Fibroblast of the aortic adventitia (primary cell): ENCODE data around the gene STT3B. TPM values are rescaled to one million over a fixed set of nuclear protein-coding genes. Genes with fewer than 3 reads are reported as not detected.

Experiments used
- DNase-seq: peaks from one replicate; pipeline ENCODE4 v3.0.0-alpha.2; 2010; ENCODE audit warnings: low read depth
- H3K4me3 ChIP-seq: 2 replicates; pipeline ENCODE4 v1.5.1; 2011; ENCODE audit warnings: low read depth, mild to moderate bottlenecking, control low read depth, low read length, moderate library complexity
- total RNA-seq: library from RNA; depleted of rRNA; stranded (reverse); fragments of >200 nt; gene quantifications from 2 replicates; pipeline ENCODE4 v1.2.3, GENCODE V29; 2012; ENCODE audit warnings: low replicate concordance
- TF ChIP-seq, protein P1 (sequence below): IDR thresholded peaks from 2 replicates; pipeline ENCODE4 v1.5.1; 2011; ENCODE audit warnings: mild to moderate bottlenecking, low read length, control low read depth, inconsistent platforms; ENCODE audit not compliant: insufficient read depth

Gene STT3B
- total RNA-seq, 1 donor = 151 TPM

DNA sequence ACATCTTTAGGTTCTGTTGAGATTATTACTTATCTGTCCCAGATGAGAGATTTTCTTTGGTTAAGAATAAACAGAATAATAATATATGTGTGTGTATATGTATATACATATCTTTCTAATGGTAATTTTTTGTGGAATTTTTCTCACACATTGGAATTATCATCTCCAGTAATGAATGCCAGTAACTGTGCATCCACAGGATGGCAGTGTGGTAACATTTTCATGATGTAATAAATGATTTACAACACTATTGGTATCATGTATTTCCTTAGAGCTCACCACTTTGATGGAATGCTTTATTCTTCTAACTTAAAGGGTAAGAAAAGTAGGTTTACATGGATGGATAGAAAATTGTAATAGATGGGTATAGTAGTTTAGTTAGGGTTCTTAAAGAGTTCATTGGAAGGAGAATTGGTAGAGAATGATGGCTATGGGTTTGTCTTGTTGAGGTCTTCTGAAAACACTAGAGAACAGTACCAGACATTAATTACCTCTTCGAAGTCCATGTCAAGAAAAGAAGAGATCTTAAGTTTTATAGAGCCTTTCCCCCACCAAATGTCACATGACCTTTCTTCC lies 78.1 kb downstream of the STT3B start:
- TF ChIP-seq, protein P1, sequence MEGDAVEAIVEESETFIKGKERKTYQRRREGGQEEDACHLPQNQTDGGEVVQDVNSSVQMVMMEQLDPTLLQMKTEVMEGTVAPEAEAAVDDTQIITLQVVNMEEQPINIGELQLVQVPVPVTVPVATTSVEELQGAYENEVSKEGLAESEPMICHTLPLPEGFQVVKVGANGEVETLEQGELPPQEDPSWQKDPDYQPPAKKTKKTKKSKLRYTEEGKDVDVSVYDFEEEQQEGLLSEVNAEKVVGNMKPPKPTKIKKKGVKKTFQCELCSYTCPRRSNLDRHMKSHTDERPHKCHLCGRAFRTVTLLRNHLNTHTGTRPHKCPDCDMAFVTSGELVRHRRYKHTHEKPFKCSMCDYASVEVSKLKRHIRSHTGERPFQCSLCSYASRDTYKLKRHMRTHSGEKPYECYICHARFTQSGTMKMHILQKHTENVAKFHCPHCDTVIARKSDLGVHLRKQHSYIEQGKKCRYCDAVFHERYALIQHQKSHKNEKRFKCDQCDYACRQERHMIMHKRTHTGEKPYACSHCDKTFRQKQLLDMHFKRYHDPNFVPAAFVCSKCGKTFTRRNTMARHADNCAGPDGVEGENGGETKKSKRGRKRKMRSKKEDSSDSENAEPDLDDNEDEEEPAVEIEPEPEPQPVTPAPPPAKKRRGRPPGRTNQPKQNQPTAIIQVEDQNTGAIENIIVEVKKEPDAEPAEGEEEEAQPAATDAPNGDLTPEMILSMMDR = peak; percentile 62
- DNase-seq = peak; percentile 71

DNA sequence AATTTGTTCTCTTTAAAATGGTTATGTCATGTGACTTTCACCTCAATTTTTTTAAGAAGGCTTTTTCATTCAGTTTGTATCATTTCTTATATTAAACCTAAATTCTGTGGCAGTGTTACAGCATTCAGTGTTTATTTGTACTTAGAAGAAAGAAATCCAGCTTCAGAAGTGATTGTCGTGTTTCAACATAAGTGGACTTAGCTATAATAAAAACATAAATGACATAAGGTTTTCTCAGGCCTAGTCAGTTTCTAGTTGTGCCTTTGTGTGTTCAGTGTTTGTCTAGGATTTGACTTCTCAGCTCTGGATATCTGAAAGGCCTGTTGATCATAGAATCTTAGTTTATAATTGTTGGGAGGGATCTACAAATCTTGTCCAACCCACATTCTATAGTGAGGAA lies 80.5 kb downstream of the STT3B start:
- DNase-seq = no peak
- TF ChIP-seq, protein P1 = no peak
- H3K4me3 ChIP-seq = no peak overlapping the region

More for the DNA sequence above, 78.1 kb downstream of the STT3B start:
- no peak overlapping the region for H3K4me3 ChIP-seq

DNA sequence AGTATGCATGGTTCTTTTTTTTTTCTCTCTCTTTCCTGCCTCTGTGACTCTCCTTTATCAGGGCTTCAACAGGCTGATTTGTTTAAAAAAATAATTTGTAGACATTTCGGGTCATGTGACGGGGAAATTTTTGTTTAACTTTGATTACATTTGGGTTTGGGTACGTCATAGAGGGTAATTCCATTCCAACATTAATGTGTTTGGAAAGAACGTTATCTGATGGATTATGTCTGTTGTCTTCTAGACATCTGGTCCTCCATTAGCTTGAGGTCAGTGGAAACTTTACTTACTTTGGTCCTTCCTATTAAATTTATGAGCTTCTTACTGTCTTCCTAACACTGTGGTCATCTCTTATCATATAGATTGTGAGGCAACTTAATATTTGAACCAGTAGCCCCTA lies 80.9 kb downstream of the STT3B start:
- DNase-seq = no peak
- H3K4me3 ChIP-seq = no peak overlapping the region
- TF ChIP-seq, protein P1 = no peak

DNA sequence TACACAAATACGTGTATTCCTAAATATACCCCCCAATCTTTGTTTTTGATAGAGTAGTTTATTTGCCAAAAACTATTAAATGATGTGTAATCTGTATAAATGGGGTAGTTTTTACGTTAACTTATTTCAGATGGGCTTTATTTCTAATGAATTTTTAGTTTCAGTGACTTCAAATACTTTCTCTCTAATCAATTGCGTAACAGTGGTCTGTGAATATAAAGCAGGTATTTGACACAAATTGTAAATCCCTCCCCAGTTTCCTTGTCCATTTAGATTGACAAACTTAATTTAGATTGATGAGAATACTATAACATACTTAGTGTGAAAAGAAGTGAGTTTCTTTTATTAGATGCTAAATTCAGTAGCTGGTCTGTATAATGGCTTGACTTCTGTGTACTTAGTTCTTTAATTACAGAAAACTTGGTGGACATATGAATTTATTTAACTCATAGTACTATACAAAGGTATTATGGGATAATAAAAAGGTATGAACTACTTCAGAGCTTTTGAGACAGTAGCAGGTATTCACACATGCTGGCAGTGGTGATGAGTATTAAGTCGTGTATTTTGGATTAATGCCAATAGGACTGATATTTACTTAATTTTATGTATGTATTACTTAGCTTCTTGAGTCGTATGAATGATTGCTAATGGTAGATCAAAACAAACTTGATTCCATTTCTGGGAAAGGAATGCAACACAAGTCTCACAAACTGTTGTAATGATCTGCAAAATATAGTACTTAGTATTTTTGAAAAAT lies 81.6 kb downstream of the STT3B start:
- no peak overlapping the region for H3K4me3 ChIP-seq
- DNase-seq = no peak

DNA sequence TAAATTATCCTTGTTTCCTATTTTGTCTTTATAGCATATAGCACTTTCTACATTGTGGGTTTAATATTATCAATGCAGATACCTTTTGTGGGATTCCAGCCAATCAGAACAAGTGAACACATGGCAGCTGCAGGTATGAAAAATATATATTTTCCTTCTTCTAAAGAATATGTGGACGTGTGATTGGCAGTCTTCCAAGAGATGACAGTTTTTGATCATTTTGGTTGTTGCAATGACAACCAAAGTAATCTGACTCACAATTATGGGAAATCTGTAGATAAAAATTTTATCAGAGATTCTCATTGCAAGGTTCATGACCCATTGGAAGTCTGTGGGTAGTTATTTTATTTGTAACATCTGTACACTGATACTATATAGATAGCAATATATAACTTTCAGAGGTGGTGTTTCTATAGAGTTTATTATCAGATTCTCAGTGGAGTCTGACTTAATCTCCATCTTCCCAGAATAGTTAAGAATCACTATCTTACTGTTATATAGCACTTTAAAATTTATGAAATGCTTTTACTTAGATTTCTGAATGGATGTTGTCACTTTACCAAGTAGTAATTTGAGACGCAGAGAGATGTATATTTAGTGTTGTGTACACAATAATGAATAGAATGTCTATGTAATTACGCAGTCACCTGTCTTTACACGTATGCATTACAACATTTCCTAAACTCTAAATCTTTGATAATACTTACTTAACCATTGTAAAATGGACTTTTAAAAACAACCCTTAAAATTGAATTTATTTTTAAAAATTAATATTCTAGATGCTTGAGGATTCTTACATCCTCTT lies 82.5 kb downstream of the STT3B start:
- no peak for DNase-seq
- no peak overlapping the region for H3K4me3 ChIP-seq
- TF ChIP-seq, protein P1 = no peak

More for the DNA sequence above, 81.6 kb downstream of the STT3B start:
- TF ChIP-seq, protein P1 = no peak

DNA sequence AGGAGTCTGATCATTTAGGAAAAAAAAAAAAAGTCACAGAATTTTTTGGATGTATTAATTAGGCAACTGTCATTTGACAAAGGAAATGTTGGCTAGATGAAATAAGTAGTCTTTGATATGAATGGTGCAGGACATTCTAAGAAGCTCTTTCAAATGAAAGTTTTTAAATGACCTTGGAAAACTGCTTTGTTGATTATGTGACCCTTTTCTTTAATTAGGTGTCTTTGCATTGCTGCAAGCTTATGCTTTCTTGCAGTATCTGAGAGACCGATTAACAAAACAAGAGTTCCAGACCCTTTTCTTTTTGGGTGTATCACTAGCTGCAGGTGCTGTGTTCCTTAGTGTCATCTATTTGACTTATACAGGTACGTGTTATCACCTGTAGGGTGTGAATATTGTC lies 84.0 kb downstream of the STT3B start:
- TF ChIP-seq, protein P1 = no peak
- no peak overlapping the region for H3K4me3 ChIP-seq
- DNase-seq = no peak
